ENCODE measurements around the gene HNRNPH1. TPM values are rescaled to one million over a fixed set of nuclear protein-coding genes. Genes with fewer than 3 reads are reported as not detected.
"Not testable (repeated sequence)": the region's sequence is repeated elsewhere in the genome, so short reads cannot be mapped to it uniquely, and the experiment has no call there.

The HNRNPH1 gene
- total RNA-seq, 2 donors from 2014 or later: 235 to 273 TPM

DNA sequence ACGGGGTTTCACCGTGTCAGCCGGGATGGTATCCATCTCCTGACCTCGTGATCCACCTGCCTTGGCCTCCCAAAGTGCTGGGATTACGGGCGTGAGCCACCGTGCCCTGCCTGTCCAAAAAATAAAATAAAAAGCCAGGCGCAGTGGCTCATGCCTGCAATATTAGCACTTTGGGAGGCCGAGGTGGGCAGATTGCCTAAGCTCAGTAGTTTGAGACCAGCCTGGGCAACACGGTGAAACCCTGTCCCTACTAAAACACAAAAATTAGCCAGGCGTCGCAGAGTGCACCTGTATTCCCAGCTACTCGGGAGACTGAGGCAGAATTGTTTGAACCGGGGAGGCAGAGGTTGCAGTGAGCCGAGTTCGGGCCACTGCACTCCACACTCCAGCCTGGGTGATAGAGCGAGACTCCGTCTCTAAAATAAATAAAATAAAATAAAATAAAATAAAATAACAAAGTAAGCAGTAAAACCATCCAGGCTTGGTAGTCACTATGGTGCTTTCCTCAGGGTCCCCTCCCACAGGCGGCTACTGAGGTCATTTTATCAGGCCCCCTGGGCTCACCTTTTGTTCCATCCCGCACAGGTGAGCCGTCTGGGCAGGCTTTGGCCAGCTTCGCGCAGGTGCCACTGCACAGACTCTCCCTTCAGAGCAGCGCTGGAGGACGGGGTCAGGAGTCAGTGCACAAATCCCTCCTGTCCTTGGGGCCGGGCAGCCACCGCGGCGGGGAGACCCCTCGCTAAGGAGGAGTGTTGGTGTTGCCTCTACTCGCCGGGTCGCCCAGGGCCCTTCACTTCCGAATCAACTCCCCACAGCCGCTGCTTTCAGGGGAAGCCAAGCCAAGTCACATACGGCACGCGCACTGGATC lies 10.3 kb upstream of the HNRNPH1 start:
- ATAC-seq; DNase-seq; intact Hi-C loops (cut with DNase I): not testable (repeated sequence)

DNA sequence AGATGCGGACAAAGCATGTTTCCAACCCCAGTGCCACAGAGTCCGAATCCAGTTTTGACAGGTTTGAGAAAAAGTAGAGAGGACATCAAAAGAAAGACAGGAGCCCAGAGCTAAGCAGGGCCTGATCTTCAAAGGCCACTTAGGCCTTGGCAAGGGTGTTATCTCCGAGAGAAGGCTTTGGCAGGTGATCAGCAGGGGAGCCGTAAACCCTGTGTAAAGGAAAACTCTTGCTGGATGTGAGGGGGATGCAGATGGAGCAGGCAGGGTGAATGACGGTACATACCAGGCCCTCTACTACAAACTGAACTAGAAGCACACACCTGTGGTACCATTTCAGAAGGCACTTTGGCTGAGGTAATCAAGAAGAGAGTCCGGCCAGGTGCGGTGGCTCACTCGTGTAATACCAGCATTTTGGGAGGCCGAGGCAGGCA lies 1.4 kb upstream of the HNRNPH1 start:
- DNase-seq (no peak), ATAC-seq (no peak)
- intact Hi-C loops (cut with DNase I): no loop called here

DNA sequence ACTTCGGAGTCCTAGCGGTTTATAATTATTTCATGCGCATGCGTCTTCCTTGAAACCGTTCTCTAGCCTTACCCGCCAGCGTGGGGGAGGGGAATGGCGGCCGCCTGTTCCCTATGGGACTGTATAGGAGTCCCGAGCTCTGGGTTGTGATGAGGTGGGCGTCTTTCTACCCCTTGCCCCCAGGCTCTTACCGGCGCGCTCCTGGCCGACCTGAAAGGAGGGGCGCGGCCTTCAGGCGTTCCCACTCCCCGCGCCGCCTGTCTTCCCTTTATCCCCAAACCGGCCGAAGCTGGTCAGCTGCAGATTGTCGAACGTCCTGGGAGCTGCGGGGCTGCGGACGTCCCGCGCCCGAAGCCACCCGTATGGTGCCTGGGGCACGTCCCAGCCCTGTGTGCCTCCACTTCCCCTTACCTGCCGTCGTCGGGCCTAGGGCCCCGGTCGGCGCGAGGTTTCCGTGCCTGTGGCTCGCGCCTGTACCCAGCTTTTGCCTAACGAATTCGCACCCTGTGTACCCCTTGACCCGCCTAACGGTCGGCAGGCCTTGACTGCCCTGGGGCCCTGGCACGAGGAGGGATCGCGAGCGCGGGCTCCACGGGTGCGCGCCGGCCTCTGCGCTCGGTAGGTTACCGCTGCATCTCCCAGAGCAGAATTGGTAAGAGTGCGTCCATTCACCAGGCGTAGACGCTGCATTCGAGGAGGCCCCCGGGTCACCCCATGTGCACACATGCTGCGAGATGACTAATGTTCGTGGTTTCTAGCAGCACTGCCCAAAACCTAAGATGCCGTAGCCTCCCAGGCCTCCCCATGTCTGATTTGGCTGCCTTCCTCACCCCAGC lies 653 bp upstream of the HNRNPH1 start:
- intact Hi-C loops (cut with DNase I): no loop called here

DNA sequence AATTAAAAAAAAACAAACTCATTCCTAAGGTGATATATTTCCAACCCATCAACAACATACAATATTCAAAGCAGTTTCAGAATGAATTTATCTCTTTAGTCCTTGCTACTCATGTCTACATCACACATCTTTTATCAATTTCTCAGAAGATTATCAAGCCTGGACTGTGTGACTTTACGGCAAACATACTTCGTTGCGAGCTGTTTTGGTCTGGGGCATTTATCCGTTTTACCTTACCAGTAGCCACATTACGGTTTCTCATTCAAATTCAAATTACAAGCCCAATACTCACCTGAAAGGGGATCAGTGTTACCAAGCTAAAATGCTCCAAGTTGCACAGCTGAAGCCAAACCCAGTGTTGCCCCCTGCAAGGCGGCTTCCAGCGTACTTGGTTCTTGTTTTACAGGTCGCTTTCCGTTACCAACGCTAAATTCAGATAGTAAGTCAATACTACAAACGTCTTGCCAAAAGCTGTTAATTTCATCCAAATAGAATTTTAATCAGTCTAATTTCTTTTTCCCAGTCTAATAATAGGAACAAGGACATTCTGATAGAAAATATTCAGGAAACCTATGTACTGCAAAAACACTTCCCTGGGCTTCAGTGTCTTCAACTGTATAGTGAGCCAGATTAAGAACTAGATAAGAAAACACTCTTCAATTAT lies 1.8 kb downstream of the HNRNPH1 start:
- intact Hi-C loops (cut with DNase I): no loop called here
- ATAC-seq (no peak), DNase-seq (no peak)

More for the DNA sequence above, 653 bp upstream of the HNRNPH1 start:
- peak; percentile 60 for DNase-seq
- peak; percentile 17 to 26 for ATAC-seq

DNA sequence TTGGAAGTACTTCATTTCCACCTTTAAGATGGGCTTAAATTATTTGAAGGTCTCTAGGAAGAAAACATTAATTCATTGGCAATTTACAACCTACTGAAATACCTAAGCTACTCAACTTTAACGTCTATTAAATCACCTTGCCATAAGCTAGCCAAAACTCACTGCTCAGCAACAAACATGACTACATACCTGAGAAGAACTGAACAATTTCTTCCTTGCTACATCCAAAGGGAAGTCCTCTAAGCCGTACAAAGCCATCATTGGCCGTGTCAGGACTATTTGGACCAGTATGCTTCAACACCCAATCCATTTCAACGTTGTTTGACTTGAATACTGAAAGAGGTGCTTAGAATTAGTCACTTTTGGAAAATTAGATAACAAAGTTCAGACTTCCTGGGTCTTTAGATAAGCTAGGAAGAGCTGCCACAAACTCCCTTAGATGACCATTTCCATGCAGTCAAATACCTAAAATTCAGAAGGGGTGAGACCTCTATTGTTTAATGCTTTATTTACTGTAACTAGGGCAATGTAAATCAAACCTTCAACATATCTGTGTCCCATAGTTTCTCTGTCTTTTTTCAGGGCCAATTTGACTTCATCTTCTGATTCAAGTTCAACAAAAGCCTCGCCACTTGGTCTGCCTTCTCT lies 2.6 kb downstream of the HNRNPH1 start:
- intact Hi-C loops (cut with DNase I): no loop called here
- ATAC-seq: no peak
- no peak for DNase-seq

DNA sequence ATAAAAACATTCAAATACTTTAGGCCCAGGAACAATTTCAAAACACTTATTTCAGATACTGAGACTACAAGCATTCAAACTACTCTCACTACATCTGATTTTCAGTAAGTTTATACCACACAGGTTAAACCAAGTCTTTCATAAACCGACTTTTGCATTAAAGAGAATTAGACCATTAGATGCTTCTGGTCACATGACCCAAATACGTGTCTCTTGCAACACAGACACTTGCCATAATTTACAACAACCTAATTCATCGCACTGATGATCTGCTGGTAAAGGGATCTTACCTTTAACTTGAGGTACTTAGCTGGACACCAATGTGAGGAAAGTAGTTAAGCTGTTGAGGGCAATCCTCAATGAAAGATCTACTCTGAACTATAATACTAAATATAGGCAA lies 3.2 kb downstream of the HNRNPH1 start:
- ATAC-seq (no peak), DNase-seq (no peak)
- intact Hi-C loops (cut with DNase I): no loop called here

DNA sequence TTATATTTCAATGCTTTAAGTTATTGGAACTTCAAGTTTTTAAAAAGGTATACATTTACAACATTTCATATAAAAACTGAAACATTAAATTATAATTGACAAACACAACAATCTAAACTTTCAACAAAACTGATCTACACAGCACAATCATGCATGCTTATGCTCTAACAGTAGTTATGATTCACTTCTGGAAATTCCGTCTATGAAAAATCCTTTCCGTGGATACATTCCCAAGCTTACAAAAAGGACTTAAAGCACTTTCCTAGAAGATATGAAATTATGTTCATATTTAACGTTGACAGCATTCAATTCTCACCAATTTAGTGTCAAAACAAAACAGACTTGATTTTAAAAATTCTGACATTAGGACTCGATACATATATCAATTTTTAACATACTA lies 3.7 kb downstream of the HNRNPH1 start:
- DNase-seq (no peak), ATAC-seq (no peak)
- intact Hi-C loops (cut with DNase I): no loop called here

DNA sequence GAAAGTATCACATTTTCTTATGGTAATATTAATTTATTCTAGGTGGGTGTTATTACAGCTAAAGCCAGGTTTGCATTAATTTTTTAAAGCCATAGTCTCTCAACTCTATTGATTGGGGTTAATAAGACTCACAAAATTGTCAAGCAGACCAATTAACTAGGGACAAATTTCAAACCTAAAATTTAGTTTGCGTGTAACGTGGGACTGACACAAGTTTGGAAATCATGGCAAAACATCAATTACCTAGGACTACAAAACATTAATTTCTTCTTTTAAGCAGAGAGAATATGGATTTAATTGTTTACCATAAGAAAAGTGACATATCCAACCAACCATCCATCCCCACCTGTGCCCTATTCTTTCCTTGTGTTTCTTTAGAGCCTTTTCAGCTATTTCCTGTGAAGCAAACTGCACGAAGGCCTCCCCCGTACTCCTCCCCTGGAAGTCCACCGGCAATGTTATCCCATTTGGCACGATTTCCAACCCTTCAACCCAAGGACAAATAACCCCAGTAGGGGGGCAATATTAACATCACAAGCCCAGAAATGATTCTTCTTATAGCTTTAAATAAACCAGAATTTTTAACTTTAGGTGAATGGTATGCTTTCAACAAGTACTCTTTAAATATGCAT lies 4.4 kb downstream of the HNRNPH1 start:
- intact Hi-C loops (cut with DNase I): no loop called here
- ATAC-seq: no peak
- no peak for DNase-seq

DNA sequence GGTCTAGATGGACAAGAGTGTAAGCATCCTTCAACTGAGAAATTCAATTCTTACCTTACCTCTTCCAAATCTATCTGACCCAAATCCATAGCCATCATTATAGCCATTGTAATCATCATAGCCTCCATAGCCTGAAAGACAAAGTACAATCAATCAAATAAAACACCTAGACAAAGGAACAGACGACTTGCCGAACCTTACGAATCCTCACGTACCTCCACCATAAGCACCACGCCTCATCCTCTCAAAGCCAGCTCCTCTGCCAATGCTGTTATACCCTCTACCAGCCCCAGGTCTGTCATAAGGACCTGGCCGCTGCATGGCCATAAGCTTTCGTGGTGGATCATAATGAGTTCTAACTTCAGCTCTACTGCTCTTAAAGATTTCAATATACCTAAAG lies 5.5 kb downstream of the HNRNPH1 start:
- DNase-seq (no peak), ATAC-seq (no peak)
- intact Hi-C loops (cut with DNase I): no loop called here

DNA sequence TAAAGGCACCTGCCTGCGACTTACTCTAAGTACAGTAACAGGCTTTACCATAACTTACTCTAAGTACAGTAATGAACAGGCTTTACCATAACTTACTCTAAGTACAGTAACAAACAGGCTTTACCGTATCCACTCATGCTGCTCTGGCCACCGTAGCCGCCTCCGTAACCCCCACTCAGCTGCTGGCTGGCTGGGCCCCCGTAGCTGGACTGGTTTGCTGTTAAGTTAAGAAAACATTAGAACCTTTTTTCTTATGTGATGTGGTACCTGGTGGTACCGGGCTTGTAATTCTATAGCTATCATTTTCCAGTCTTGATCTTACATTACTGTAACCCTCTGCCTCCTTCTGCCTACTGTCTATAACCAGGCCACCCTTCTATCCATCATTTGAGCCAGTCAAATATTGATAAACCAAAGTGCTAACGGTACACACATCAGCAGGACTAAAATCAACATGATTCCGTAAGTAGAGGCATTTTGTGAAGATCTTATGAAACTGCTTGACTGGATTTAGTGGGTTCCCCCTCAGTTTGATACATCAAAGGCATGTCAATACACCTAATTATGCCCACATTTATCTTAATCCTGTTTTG lies 7.4 kb downstream of the HNRNPH1 start:
- DNase-seq: no peak
- ATAC-seq: no peak
- intact Hi-C loops (cut with DNase I): no loop called here

DNA sequence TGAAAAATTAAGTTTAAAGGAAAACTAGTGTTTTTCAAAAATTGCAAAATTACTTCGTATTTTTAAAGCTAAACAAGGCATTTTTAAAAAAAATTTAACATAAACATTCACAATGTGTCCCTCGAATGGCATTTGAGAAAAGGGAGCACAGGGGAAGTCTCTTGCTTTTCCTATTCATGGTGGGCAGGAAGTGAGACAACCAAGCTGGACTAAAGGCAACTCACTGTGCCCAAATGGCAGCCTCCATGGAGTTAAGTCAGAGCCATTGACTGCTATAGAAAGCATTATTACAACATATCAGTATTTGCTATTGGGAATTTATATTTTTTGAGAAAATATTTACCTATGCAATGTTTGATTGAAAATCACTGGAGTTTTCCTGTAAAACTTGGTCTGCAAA lies 8.3 kb downstream of the HNRNPH1 start:
- no peak for ATAC-seq
- no peak for DNase-seq
- intact Hi-C loops (cut with DNase I): no loop called here

DNA sequence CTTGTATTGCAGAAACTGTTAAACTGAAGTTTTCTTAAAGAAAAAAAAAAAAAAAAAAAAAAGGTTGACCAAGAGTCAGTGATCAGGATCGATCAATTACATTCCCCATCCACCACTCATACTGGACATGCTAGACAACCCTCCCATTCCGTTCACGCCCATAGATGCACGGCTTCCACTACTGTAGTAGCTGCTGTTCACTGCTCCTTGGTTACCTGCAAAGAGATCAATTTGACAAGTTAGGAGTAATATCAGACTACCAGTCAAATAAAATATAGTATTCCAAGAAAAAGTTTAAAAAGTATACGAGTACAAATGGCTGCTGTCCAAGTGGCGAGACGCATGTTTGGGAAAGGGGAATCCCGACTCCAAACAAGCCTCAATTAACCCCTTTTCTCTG lies 8.7 kb downstream of the HNRNPH1 start:
- no peak for DNase-seq
- no peak for ATAC-seq
- intact Hi-C loops (cut with DNase I): no loop called here

DNA sequence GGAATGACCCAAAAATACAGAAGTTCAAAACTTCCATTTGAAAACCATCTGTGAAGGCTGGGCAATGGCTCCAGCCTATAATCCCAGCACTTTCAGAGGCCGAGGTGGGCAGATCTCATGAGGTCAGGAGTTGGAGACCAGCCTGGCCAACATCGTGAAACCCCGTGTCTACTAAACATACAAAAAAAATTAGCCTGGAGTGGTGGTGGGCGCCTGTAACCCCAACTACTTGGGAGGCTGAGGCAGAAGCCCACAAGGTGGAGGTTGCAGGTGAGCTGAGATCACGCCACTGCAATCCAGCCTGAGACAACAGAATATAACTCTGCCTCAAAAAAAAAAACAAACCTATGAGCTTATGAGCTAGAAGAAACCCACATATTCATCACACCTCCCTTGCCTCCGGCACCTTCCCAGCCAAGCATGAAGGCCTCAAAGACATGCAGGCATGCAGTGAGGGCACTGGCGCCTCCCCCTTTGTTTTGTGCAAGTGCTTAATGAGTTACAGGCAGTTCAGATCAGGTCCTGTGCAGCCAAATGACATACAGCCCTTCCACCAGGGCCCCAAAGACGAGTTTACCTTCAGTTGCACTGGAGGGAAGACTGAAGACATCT lies 9.9 kb downstream of the HNRNPH1 start:
- DNase-seq: no peak
- intact Hi-C loops (cut with DNase I): no loop called here

DNA sequence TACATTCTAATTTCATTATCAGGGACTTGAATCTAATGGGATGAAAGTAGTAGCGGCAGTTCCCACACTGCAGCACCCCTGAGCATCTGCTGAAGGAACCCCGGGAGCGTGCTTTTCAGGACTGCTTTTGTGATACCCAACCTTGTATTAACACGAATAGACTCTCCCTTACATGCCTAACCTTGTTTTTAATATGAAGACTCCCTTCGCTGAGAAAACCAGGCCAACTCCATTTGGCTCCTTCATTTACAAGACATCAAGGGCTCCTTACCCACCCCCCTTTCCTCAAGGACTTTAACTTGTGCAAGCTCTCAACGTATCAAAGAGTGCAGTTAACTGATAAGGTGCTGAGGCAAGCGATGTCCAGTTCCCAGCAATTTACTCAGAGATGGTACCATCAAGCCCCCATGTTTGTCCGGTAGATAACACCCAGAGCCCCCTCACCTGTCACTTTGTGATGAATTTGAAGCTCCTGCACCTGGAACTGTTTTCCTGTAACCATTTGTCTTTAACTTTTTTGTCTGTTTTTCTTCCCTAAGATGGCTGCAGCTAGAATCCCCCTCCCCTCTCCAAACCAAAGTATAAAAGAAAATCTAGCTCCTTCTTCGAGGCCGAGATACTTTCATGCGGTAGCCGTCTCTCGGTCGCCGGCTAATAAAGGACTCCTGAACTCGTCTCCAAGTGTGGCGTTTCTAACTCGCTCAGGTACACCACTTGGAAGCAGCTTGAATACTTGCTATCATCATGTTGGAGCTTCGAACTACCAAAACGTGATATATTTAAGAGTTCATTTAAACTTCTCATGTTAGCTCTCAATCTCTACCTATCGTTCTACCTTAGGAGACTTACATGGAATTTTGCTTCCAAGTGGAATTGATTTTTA lies 10.7 kb downstream of the HNRNPH1 start:
- intact Hi-C loops (cut with DNase I): no loop called here
- no peak for ATAC-seq

More for the DNA sequence above, 9.9 kb downstream of the HNRNPH1 start:
- ATAC-seq: no peak

DNA sequence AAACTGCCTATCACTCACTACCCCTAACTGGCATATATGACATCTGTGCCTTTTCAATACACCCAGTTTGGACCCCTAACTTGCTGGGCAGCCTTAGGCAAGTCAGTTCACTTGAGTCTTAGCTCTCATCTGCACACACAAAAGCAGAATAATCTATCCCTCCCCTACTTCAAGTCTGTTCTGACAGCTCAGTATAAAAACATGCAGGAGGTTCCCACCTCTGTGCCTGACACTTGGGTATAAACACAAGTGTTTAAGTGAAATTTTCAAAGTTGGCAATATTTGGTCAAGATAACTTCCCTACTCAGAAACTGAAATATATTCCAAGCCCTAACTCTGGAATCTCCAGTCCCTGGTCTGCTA lies 12.6 kb downstream of the HNRNPH1 start:
- ATAC-seq (no peak), DNase-seq (no peak)
- intact Hi-C loops (cut with DNase I): no loop called here

More for the DNA sequence above, 10.7 kb downstream of the HNRNPH1 start:
- no peak for DNase-seq

DNA sequence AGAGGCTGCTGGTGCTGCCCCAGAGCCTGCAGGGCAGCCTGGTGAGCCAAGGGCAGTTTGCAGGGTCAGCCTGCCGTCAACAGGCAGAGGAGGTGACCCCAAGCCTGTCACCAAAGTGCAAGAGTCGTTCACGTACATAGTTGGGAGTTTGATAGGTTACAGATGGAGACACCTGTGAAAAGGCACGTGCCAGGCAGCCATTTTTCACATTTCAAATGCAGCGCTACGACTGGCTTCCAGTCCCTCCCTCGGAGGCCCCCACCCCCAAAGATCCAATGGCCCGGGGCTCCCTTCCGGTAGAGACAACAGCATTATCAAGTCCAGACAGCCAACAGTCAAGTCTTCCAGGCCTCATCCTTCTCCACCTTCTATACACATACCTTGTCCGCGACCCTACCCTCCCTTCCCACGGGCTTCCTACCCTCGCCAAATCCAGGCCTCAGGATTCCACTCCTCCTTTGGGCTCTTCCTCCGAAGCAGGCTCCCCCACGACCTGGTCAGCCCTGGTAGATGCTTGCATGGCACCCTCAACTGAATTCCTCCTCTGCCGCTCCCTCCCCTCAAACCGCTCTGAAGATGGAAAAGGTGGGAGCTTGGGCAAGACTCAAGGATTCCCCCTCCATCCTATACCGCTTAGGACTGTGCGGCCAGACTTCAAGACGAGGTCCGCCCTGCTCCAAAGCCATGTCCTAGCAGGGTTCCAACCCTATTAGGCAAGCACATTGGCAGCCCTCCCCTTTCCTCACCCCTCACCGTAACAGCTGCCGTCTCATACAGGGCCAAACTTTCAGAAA lies 13.2 kb downstream of the HNRNPH1 start:
- intact Hi-C loops (cut with DNase I): no loop called here
- ATAC-seq (peak; percentile 1 to 38), DNase-seq (no peak)

DNA sequence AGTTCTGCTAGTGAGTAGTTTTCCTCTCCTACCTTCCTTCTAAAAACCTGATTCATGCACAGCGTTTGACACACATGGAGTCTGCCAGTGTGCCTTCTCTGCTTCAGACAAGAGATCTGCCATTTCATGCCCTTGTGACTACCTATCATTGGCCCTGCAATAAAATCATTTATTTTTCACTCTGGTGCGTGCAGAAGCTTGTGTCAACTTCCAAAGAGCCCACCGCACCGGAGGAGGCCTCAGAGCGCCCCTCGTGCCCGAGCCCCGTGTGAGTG lies 13.7 kb downstream of the HNRNPH1 start:
- ATAC-seq: no peak
- intact Hi-C loops (cut with DNase I): no loop called here
- DNase-seq: no peak
